ENCODE data around the gene KCNJ1. TPM values are rescaled to one million over a fixed set of nuclear protein-coding genes. Genes with fewer than 3 reads are reported as not detected.

The KCNJ1 gene
- total and polyA plus RNA-seq, 2 donors (not counting 1 experiment from before 2014, with no cell fraction given) = not detected

DNA sequence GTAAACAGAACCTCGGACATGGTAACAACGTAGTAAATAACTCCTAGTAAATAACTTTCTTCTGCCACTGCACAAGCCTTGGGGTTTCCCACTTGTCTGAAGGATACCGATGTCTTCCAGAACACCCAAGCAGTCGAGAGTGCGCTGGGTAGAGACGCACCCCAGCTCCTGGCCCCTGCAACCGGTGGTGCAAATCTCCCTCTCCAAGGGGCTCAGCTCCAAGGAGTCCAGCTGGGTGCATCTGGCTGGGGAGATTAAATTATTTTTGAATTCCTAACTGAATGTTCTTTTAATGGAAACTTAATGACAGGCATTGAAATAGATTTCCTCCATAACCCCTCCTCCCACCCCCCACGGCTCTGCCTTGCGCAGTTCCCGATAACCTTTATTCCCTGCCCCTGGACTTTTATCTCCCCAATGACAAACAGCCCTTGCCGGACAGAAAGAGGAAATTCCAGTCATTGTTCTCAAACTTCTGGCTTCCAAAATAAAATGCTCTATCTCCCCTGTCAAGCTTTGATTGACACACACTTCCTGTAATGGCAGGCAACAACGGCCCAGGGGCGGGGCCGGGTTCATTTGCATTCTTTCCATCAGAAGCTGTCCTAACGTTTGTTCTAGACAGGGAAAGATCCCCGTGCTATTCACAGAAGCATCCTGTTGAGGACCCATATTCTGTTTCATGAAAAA is 31.2 kb downstream of the KCNJ1 start:
- Histone ChIP-seq H3K4me2 (ENCODE audit: extremely low read depth, insufficient read depth, low read length) (no peak overlapping the region), H3K4me3 (replicated peaks in 1 of 4; ENCODE audit: control extremely low read depth in 1 of 4, insufficient read depth in 1 of 4, low read depth in 3 of 4, low read length in 4 of 4) (no peak overlapping the region), H3K9me3 (ENCODE audit: control insufficient read depth, insufficient read depth, low read depth, low read length) (no peaks in the 10 kb centered on the region), H2AFZ (ENCODE audit: low read length) (no peak overlapping the region), H3K27me3 (ENCODE audit: control insufficient read depth, insufficient read depth, low read length) (no peaks in the 10 kb centered on the region), H4K20me1 (ENCODE audit: control insufficient read depth, extremely low read depth, insufficient read depth, low read length) (no peaks in the 10 kb centered on the region), H3K27ac (ENCODE audit: insufficient read depth, low read length) (no peak overlapping the region), H3K9ac (ENCODE audit: insufficient read depth, low read length) (no peak overlapping the region), H3K79me2 (ENCODE audit: control insufficient read depth, insufficient read depth, low read length) (no peaks in the 10 kb centered on the region), H3K4me1 (ENCODE audit: control insufficient read depth, extremely low read depth, insufficient read depth, low read length) (no peaks in the 10 kb centered on the region), H3K36me3 (ENCODE audit: control insufficient read depth, insufficient read depth, low read length) (no peaks in the 10 kb centered on the region)
- no peak for DNase-seq (ENCODE audit: low read depth in 2 of 2)
- TF ChIP-seq EZH2 (IDR thresholded peaks at IDR 0.05; ENCODE audit: low read length, missing control alignments) (no peak), CTCF (conservative IDR thresholded peaks at IDR 0.05 in 1 of 2, IDR thresholded peaks at IDR 0.05 in 1 of 2; ENCODE audit: low read depth in 1 of 2, low read length in 2 of 2) (no peak)

DNA sequence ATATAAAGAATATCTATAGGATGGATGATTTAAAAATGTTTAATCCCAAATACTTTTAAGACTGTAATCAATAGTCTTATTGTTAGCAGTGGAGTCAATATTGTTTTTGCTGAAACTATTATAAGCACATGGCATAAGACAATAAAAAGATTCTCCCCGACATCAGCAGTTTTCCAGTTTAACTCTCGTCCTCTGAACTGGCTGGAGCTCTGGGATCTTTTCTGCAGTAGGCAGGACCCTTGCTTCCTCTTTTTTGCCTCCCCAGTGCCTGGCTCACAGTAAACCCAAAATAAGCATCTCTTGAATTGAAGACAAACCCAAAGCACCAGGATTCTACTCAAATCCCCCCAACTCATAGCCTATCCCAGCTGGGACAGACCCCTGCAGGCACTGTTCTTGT is 32.9 kb downstream of the KCNJ1 start:
- TF ChIP-seq CTCF (conservative IDR thresholded peaks at IDR 0.05 in 1 of 2, IDR thresholded peaks at IDR 0.05 in 1 of 2; ENCODE audit: low read depth in 1 of 2, low read length in 2 of 2) = no peak
- no peak for TF ChIP-seq EZH2 (IDR thresholded peaks at IDR 0.05; ENCODE audit: low read length, missing control alignments)
- DNase-seq (ENCODE audit: low read depth in 2 of 2) = no peak
- Histone ChIP-seq H3K36me3 (ENCODE audit: control insufficient read depth, insufficient read depth, low read length) (no peaks in the 10 kb centered on the region), H3K4me1 (ENCODE audit: control insufficient read depth, extremely low read depth, insufficient read depth, low read length) (no peaks in the 10 kb centered on the region), H3K9me3 (ENCODE audit: control insufficient read depth, insufficient read depth, low read depth, low read length) (no peaks in the 10 kb centered on the region), H4K20me1 (ENCODE audit: control insufficient read depth, extremely low read depth, insufficient read depth, low read length) (no peaks in the 10 kb centered on the region), H2AFZ (ENCODE audit: low read length) (no peak overlapping the region), H3K4me2 (ENCODE audit: extremely low read depth, insufficient read depth, low read length) (no peak overlapping the region), H3K27ac (ENCODE audit: insufficient read depth, low read length) (no peak overlapping the region), H3K4me3 (replicated peaks in 1 of 4; ENCODE audit: control extremely low read depth in 1 of 4, insufficient read depth in 1 of 4, low read depth in 3 of 4, low read length in 4 of 4) (no peak overlapping the region), H3K79me2 (ENCODE audit: control insufficient read depth, insufficient read depth, low read length) (no peaks in the 10 kb centered on the region), H3K27me3 (ENCODE audit: control insufficient read depth, insufficient read depth, low read length) (no peaks in the 10 kb centered on the region), H3K9ac (ENCODE audit: insufficient read depth, low read length) (no peak overlapping the region)

- no peak overlapping the region for H3K4me2 ChIP-seq (ENCODE audit: extremely low read depth, insufficient read depth, low read length)
- H3K4me1 ChIP-seq (ENCODE audit: control insufficient read depth, extremely low read depth, insufficient read depth, low read length) = no peaks in the 10 kb centered on the region
- H3K27ac ChIP-seq (ENCODE audit: insufficient read depth, low read length) = no peak overlapping the region
- no peak overlapping the region for H2AFZ ChIP-seq (ENCODE audit: low read length)
- no peaks in the 10 kb centered on the region for H3K27me3 ChIP-seq (ENCODE audit: control insufficient read depth, insufficient read depth, low read length)
- H3K4me3 ChIP-seq (replicated peaks in 1 of 4; ENCODE audit: control extremely low read depth in 1 of 4, insufficient read depth in 1 of 4, low read depth in 3 of 4, low read length in 4 of 4) = no peak overlapping the region
- DNase-seq (ENCODE audit: low read depth in 2 of 2) = no peak
- no peaks in the 10 kb centered on the region for H4K20me1 ChIP-seq (ENCODE audit: control insufficient read depth, extremely low read depth, insufficient read depth, low read length)
- no peaks in the 10 kb centered on the region for H3K36me3 ChIP-seq (ENCODE audit: control insufficient read depth, insufficient read depth, low read length)
- H3K9ac ChIP-seq (ENCODE audit: insufficient read depth, low read length) = no peak overlapping the region
- no peak for TF ChIP-seq CTCF (conservative IDR thresholded peaks at IDR 0.05 in 1 of 2, IDR thresholded peaks at IDR 0.05 in 1 of 2; ENCODE audit: low read depth in 1 of 2, low read length in 2 of 2)
- no peak for TF ChIP-seq EZH2 (IDR thresholded peaks at IDR 0.05; ENCODE audit: low read length, missing control alignments)
- H3K9me3 ChIP-seq (ENCODE audit: control insufficient read depth, insufficient read depth, low read depth, low read length) = no peaks in the 10 kb centered on the region
- no peaks in the 10 kb centered on the region for H3K79me2 ChIP-seq (ENCODE audit: control insufficient read depth, insufficient read depth, low read length)
These were observed 35.0 kb downstream of the KCNJ1 start for GRCh38 chr11:128832121-128832497.
